Stimulated activated CD4-positive, alpha-beta T cell treated with anti-CD3 and anti-CD28 coated beads, Interleukin-15, amount 100 ng/mL, for 24 hours (primary cell): ENCODE results near the gene PIP4K2C.
"Not testable (repeated sequence)": the region's sequence is repeated elsewhere in the genome, so short reads cannot be mapped to it uniquely, and the experiment has no call there.

ENCODE experiments used
- DNase-seq: peaks from one replicate; pipeline ENCODE4 v3.0.0-alpha.2; 2020

PIP4K2C gene

DNA sequence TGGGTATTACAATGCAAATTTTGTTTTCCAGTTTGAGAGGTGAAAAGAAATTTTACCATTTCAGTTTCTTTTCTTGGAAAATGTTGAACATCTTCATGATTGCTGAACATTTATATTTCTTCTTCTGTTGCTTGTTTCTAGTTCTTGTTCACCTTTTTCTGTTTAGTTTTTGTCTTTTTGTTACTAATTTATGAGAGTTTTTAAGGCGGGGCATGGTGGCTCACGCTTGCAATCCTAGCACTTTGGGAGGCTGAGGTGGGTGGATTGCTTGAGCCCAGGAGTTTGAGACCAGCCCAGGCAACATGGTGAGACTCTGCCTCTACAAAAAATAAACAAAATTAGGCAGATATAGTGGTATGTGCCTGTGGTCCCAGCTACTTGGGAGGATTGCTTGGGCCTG is 30.5 kb upstream of the PIP4K2C start:
- no peak for DNase-seq

DNA sequence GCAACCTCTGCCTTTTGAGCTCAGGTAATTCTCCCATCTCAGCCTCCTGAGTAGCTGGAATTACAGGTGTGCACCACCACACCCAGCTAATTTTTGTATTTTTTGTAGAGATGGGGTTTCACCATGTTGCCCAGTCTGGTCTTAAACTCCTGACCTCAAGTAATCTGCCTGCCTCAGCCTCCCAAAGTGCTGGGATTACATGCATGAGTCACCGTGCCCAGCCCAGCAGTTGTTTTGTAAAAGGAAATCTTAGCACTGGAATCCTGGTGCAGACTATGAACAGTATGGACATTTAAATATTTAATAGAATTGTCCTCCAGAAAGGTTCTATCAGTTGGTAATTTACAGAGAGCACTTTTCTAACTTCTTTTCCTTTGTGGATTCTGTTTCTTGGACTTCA is 29.9 kb upstream of the PIP4K2C start:
- DNase-seq, result not testable (repeated sequence)

DNA sequence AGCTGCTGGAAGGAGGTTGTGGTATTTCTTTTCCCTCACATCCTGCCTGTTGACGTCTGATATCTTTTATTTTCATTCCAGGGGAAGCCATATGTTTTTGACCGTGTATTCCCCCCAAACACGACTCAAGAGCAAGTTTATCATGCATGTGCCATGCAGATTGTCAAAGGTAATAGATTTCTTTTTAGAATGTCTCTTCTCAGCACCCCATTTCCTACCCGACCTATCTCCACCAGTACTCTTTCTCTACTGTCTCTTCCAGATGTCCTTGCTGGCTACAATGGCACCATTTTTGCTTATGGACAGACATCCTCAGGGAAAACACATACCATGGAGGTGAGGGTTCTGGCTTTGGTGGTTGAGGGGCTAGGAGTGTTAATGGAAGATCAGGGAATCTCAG is 27.6 kb upstream of the PIP4K2C start:
- no peak for DNase-seq

DNA sequence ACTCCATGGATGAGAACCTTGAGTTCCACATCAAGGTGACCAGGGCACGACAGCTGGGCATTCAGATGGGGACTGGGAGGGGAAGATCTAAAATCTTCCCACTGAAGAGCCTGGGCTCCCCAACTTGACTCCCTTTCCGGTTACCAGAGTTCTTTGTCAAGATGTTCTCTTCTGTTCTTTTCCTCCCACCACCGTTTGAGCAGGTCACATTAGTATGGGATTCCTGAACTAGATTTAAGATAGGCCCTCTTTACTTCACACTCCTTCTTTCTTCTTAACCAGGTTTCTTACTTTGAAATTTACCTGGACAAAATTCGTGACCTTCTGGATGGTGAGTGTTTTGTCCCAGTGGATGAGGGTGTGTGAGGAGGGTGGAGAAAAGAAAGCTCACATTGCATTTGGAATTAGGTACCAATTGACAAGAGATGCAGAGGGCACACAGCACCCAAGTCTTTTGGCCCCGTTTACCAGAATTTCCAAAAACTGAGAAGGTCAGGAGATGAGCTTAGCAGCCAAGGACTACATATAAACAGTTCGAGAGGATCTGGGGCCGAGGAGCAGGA is 26.7 kb upstream of the PIP4K2C start:
- no peak for DNase-seq

DNA sequence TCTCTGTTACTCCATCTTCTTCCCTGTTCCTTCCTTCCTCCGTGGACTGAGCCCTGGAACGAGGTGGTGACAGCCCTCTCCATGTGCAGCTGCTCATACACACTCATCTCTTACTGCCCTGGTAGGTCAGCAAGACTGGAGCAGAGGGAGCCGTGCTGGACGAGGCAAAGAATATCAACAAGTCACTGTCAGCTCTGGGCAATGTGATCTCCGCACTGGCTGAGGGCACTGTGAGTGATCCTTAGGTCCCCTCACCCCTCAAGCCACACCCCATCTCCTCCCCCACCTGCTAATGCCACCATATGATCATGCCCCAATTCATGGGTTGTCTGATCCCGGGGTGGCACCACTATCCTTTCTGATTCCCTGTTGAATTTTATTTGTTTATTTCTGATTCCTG is 22.2 kb upstream of the PIP4K2C start:
- no peak for DNase-seq

DNA sequence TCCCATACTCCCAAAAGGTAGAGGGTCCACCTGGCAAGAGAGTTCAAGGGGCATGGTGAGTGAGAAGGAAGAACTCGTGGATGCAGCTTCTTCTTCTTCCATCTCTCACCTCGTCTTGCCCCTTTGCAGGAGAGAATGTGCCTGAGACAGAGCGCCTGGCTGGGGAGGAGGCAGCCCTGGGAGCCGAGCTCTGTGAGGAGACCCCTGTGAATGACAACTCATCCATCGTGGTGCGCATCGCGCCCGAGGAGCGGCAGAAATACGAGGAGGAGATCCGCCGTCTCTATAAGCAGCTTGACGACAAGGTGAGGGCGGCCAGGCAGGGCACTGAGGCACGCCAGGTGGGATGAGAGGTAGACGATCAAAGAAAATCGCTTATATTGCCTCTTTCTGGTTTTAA is 21.1 kb upstream of the PIP4K2C start:
- no peak for DNase-seq

DNA sequence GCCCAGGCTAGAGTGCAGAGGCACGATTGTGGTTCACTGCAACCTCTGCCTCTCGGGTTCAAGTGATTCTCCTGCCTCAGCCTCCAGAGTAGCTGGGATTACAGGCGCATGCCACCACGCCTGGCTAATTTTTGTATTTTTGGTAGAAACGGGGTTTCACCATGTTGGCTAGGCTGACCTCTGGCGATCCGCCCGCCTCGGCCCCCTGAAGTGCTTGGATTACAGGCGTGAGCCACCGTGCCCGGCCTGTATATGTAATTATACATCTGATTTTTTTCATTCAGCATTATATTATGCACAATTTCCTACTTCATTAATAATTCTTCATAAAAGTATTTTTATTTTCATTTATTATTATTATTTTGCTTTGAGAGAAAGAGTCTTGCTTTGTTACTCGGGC is 20.6 kb upstream of the PIP4K2C start:
- DNase-seq, result not testable (repeated sequence)

DNA sequence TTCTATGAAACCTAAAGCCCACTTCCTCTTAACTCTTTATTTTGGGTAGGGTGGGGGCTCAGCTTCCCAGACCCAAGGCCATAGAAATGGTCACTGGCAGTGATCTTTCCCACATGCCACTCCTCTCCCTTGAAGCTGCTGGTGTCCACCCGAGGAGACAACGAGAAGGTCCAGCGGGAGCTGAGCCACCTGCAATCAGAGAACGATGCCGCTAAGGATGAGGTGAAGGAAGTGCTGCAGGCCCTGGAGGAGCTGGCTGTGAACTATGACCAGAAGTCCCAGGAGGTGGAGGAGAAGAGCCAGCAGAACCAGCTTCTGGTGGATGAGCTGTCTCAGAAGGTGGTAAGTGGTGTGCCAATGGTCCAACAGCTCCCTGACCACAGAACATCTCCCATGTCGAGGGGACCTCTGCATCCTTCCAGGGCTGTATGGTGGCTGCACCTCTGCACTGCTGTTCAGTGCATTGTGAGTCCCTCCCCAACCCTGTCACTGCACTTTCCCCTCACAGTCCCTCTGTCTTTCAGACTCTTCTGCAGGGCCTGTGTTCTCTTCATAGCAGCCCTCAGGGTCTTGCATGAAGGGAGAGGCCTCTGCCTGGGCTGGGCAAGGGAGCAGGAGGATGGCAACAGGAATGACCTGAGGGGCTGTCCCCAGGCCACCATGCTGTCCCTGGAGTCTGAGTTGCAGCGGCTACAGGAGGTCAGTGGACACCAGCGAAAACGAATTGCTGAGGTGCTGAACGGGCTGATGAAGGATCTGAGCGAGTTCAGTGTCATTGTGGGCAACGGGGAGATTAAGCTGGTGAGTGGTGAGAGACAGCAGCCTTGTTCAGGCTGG is 18.8 kb upstream of the PIP4K2C start:
- DNase-seq, result no peak

DNA sequence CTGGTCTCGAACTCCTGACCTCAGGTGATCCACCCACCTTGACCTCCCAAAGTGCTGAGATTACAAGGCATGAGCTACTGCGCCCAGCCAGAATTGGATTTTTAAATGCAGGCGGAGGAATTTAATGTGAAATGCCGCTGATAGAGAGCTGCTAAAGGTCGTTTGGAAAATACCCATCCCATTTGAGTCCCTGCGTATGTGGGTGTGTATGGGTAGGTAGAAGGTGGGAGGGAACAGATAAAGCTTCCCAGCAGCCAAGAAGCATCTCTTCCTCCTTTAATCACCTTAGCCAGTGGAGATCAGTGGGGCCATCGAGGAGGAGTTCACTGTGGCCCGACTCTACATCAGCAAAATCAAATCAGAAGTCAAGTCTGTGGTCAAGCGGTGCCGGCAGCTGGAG is 16.2 kb upstream of the PIP4K2C start:
- DNase-seq, result no peak

DNA sequence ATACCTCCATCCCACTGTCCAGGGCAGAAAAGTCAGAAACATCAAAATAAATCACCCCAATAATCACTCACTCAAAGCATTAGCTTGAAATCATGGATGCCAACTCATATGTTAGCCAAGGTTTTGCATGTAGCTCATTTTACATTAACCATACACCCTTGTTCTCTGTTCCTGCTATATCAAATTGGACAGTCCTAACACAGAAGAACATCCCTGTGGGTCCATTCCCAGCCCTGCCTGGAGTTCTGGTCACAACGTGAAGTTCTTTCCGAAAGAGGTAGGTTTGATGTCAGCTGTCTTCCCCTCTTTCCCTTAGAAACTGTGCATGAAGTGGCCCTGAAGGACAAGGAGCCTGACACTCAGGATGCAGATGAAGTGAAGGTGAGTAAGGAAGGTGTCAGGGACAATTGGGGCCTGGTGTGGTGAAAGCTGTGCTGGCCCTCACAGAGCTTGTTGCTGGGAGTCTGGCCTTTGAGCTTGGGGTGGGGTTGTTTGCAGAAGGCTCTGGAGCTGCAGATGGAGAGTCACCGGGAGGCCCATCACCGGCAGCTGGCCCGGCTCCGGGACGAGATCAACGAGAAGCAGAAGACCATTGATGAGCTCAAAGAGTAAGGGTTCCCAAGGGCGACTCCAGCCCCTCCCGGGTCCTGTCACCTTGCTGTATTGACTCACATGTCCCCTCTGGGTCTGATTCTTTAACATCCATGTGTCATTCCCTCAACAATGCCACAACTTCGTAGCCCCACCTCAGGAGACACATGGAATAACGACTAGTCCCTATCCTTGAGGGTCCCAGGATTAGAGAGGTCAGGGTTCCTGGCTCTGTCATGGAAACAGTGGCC is 15.0 kb upstream of the PIP4K2C start:
- no peak for DNase-seq

DNA sequence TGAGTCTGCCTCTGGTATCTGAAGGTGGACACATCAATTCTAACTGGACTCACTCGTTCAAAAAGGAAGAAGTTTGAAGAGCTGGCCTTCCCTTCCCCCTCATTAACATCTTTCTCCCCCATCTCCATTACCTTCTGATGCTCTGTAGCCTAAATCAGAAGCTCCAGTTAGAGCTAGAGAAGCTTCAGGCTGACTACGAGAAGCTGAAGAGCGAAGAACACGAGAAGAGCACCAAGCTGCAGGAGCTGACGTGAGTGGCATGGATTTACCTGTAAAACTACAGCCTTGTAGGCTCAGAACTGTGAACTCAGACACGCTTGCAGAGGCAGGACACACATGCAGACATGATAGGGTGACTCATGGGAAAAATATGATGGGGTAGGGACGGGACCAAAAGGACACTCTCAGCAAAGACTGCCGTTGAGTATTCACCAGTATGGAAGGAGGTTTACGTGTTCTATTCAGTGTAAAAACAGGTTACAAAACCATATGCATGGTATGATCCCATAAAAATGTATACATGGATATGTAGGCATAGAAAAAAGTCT is 14.3 kb upstream of the PIP4K2C start:
- DNase-seq, result no peak

DNA sequence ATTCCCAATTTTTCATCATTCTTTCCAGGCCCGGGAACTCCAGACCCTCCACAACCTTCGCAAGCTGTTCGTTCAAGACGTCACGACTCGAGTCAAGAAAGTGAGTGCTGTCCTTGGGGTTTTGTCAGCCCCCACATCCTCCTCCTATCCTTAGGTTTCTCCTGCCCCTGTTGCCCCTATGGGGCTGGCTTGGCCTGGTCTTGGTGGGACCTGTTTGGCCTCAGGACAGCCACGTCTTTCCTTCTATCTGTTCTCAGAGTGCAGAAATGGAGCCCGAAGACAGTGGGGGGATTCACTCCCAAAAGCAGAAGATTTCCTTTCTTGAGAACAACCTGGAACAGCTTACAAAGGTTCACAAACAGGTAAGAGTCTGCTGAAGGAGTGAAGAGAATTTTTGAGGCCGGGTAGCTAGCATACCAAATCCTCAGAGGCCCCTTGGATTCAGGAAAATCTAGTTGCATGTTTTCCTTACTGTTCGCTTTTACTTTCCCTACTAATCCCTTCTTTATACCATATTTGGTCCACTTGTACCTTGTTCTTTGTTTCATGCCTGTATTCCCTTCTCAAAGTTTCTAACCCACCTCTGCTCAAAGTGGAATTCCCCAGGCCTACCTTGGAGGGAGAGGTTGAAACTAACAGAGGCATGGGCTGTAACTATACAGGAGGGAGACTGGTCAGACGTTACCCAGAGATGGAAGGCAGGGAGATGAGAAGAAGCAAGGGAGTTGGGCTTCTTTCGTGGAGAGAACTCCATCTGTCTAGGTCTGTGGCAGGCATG is 12.8 kb upstream of the PIP4K2C start:
- no peak for DNase-seq

DNA sequence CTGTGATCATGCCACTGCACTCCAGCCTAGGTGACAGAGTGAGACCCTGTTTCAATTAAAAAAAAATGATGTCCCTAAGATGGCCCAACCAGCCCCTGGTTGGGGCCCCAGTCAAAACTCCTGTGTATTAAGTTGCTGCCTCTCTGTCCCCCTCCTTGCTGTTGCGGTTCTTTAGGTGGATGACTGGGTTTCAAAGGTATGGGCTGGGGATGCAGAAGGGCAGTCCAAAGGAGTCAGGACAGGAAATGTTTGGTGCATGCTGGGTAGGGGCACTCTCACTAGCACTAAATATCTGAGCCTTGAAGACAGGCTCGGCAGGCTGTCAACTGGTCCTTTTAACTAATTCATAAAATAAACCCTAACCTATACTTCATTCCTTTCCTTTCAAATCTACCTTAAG is 12.0 kb upstream of the PIP4K2C start:
- DNase-seq, result no peak

DNA sequence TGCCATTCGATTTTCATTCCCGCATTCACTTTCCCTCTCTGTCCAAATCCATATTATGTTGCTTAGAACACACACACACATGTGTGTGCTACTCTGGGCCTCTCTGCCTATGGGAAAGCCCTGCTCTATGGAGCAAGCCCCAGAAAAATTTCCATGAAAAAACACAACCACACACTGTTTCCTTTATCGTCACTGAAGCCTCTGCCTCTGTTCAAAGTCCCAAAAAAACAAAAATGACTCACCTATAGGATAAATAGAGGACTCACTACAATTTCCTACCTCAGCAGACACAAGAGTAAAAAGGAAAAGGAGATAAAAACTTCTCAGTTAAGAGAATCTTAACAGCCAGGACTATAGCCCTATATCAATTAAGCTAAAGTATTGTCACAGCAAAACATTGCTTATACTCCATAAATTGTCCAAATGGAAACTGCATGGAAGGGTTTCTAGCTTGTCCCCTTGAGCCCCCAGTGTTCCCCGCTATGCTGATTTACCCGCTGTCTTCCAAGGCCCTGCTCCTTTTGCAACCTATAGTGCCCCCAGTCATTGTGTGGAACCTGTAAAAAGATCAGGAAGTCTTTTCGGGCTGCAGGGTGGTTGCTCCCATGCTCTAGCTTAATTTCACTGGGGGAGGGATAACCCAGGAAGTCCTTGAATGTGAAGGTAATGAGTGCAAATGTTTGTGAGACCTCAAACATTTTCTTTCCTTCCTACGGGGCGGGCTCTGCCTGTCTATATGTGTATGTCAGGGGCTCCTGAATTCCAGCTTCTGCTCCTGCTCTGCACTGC is 11.1 kb upstream of the PIP4K2C start:
- DNase-seq, result no peak

DNA sequence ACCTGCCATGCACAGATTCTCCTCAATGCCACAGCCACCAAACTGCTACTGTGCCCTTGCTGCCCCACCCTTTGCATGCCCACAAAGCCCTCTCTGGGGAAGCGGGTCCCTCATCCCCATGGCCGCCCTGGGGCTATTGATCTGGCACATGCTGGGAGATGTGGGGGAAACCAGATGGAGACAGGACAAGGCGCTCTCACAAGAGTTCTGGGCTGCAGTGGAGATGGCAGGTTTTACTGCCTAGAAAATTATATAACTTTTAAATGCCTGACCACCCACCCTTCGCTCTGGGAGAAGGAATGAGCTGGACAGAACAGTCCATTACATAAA is 10.6 kb upstream of the PIP4K2C start:
- DNase-seq, result no peak

DNA sequence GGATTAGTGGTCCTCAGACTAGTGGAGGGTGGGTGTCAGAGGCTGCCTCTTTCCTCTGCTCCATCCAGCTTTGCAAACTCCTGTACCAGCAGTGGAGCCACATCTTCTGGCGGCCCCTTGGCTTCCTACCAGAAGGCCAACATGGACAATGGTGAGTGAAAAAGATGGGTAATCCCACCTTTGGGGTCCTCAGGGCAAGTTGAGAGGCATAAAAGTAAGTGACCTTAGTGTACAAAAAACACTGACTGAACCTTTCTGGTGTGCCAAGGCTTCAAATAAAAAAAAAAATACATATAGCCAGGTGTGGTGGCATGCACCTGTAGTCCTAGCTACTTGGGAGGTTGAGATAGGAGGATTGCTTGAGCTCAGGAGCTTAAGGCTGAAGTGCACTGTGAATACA is 9.2 kb upstream of the PIP4K2C start:
- DNase-seq, result no peak

DNA sequence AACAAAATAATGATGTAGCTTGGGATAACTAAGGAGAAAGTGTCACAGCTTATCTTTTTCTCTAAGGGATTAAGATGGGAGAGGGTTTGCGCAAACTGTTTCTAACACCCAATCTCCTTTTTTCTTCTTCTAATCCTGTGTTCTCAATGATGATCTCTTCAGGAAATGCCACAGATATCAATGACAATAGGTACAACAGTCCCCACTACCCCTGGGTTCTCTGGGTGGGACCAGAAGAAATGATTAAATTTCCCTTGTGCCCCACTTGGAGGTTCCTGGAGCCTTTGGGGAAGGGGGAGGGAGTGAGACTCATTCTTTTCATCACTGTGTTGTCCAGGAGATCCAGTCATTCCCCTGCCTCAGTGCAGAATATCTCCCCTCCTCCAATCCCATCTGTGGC is 8.6 kb upstream of the PIP4K2C start:
- DNase-seq, result no peak

DNA sequence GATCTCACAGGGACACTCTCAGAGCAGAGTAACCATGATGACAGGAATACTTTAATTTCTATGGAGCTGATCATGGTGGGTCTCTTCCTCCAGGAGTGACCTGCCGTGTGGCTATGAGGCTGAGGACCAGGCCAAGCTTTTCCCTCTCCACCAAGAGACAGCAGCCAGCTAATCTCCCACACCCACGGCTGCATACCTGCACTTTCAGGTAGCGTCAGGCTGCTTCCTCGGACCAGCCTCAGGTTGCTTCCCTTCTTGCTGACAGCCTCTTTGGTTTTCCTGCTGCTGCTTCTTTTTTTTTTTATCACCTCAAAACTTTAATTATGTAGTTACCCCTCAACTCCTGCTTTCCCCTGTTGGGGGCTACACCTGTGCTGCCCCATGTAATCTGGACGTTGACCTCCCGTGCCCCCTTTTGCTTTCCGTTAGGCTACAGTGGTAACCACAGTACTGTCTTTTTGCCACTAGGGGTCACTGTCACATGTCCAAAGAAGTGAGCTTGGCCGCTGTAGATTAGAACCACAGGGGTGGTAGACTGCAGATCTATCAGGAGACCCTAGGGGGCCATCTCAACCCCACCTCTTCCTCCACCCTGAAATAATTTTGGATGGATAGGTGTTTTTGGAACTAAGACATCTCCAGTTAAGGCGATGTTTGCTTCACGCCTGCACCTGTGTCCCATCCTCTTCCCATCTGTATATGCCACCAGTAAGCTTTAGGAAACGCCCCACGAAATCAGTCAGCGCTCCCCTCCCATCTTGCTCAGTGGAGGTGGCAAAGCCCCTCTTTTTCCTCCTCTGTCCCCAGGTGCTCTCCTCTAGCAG is 7.8 kb upstream of the PIP4K2C start:
- peak; percentile 73 for DNase-seq

DNA sequence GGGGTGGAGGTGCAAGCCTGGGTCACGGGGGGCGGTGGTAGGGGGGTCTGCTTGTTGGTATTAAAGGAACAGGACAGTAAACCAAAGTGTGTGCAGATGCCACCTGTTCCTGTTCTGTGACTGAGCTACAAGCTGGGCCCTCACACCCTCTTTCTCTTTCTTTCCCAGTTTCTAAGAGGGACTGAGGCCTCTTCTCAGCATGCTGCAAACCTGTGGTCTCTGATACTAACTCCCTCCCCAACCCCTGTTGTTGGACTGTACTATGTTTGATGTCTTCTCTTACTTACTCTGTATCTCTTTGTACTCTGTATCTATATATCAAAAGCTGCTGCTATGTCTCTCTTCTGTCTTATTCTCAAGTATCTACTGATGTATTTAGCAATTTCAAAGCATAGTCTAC is 6.9 kb upstream of the PIP4K2C start:
- DNase-seq, result no peak

DNA sequence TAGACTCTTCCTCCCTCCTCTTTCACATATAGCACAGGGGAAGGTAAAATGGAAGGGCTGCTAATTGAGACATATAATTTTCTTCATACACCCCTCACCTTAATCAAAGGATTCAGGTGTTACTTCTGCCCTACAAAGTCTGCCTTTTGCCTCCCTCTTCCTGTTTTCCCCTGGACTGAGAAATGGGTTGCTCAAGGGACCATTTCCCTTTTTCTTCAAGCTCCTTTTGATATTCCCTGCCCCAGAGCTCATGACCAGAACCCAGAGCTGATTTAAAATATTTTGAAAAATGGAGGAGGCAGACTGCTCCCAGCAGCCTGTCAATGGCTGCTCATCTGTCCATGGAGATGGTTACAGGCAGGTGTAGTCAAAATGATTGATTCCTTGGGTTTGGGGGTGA is 6.3 kb upstream of the PIP4K2C start:
- no peak for DNase-seq

DNA sequence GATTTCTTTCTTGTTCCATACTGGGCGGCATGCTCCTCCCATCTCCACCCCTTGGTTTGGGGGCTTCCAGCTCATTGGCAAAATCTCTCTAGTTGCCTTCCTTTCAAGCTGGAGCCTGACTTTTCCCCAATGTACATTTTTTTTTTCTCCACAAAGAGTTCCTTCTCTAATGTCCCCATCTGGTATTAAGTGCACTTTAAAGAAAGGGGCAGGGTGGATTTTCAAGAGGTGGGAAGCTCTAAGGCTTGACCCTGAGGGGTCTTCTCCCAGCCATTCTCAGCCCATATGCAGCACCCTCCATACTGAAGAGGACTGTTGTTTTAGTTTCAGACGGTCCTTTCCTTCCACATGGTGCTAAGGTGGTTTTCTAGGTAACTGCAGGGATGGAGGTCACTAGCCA is 5.8 kb upstream of the PIP4K2C start:
- DNase-seq, result no peak
